NT2/D1 (cell line): Measurements from ENCODE around the gene OR10H3.

Source experiments
- DNase-seq: peaks from one replicate; pipeline ENCODE4 v3.0.0-alpha.2; 2011; ENCODE audit warnings: low read depth, low spot score
- H3K27me3 ChIP-seq: 2 replicates; pipeline ENCODE4 v1.6.0; 2011; ENCODE audit warnings: mild to moderate bottlenecking; ENCODE audit not compliant: insufficient read length, insufficient read depth
- H3K36me3 ChIP-seq: 2 replicates; pipeline ENCODE4 v1.6.1; 2011; ENCODE audit warnings: mild to moderate bottlenecking, low read length, mixed read lengths; ENCODE audit not compliant: insufficient read depth, insufficient read length
- H3K4me1 ChIP-seq: 2 replicates; pipeline ENCODE4 v1.5.1; 2011; ENCODE audit not compliant: insufficient read depth, insufficient read length
- H3K4me3 ChIP-seq: 2 replicates; pipeline ENCODE4 v1.5.1; 2011; ENCODE audit warnings: low read depth; ENCODE audit not compliant: insufficient read length
- H3K9ac ChIP-seq: 2 replicates; pipeline ENCODE4 v1.6.0; 2011; ENCODE audit warnings: low read depth; ENCODE audit not compliant: insufficient read length
- H3K9me3 ChIP-seq: 2 replicates; pipeline ENCODE4 v1.5.1; 2011; ENCODE audit warnings: mild to moderate bottlenecking, low read length; ENCODE audit not compliant: insufficient read depth
- SUZ12 ChIP-seq: IDR thresholded peaks from 2 replicates; pipeline ENCODE4 v1.6.1; 2011; ENCODE audit not compliant: insufficient read length, insufficient read depth; ENCODE audit errors: extremely low read depth
- YY1 ChIP-seq: IDR thresholded peaks from 2 replicates; pipeline ENCODE4 v1.6.1; 2011; ENCODE audit not compliant: insufficient read length, insufficient read depth
- ZNF274 ChIP-seq: IDR thresholded peaks from 2 replicates; pipeline ENCODE4 v1.6.1; 2011; ENCODE audit warnings: mild to moderate bottlenecking, low read depth, low read length

OR10H3 gene

GRCh38 chr19:15721268-15721667 is 16.5 kb upstream of the OR10H3 start:
- TF ChIP-seq YY1 = no peak
- Histone ChIP-seq H3K36me3 (no peaks in the 10 kb centered on the region), H3K4me1 (no peaks in the 10 kb centered on the region), H3K9me3 (no peaks in the 10 kb centered on the region), H3K4me3 (no peak overlapping the region), H3K9ac (no peak overlapping the region), H3K27me3 (peaks cover 26% of the 10 kb centered on the region)
- no peak for DNase-seq

GRCh38 chr19:15722956-15723355 is 14.8 kb upstream of the OR10H3 start:
- Histone ChIP-seq H3K9ac (no peak overlapping the region), H3K9me3 (no peaks in the 10 kb centered on the region), H3K4me1 (no peaks in the 10 kb centered on the region), H3K4me3 (no peak overlapping the region), H3K27me3 (peaks cover 17% of the 10 kb centered on the region), H3K36me3 (no peaks in the 10 kb centered on the region)
- DNase-seq = no peak
- TF ChIP-seq YY1 (no peak), ZNF274 (no peak), SUZ12 (no peak)

GRCh38 chr19:15727724-15728123 is 10.1 kb upstream of the OR10H3 start, which contains the start of gene OR10H2:
Gene OR10H2 (plus strand): TSS chr19:15728024. CDS start chr19:15728044, 20 bp downstream.
- TF ChIP-seq SUZ12 = no peak
- TF ChIP-seq ZNF274 = no peak
- TF ChIP-seq YY1 = no peak
- no peak within 1 kb of the TSS for H3K4me3 ChIP-seq
- no peaks in the 10 kb centered on the region for H3K4me1 ChIP-seq
- peaks cover 8% of the 10 kb centered on the region for H3K9me3 ChIP-seq
- no peaks in the 10 kb centered on the region for H3K36me3 ChIP-seq
- H3K27me3 ChIP-seq = peaks cover 4% of the 10 kb centered on the region
- peak within 1 kb of the TSS; percentile 2 for H3K9ac ChIP-seq
- no peak for DNase-seq

- no peak for DNase-seq
- H3K27me3 ChIP-seq = no peaks in the 10 kb centered on the region
- H3K36me3 ChIP-seq = no peaks in the 10 kb centered on the region
- H3K4me1 ChIP-seq = no peaks in the 10 kb centered on the region
- peaks cover 8% of the 10 kb centered on the region for H3K9me3 ChIP-seq
- no peak overlapping the region for H3K4me3 ChIP-seq
- no peak overlapping the region for H3K9ac ChIP-seq
- no peak for TF ChIP-seq ZNF274
- no peak for TF ChIP-seq SUZ12
- TF ChIP-seq YY1 = no peak
These were observed 7.2 kb upstream of the OR10H3 start for GRCh38 chr19:15730538-15730937.

GRCh38 chr19:15732388-15732787 is 5.4 kb upstream of the OR10H3 start:
- TF ChIP-seq ZNF274 (no peak), SUZ12 (no peak), YY1 (no peak)
- no peaks in the 10 kb centered on the region for H3K27me3 ChIP-seq

GRCh38 chr19:15733895-15734294 is 3.9 kb upstream of the OR10H3 start:
- Histone ChIP-seq H3K9me3 (peaks cover 8% of the 10 kb centered on the region), H3K4me1 (no peaks in the 10 kb centered on the region), H3K36me3 (no peaks in the 10 kb centered on the region), H3K9ac (no peak overlapping the region), H3K4me3 (no peak overlapping the region), H3K27me3 (no peaks in the 10 kb centered on the region)
- DNase-seq = no peak
- TF ChIP-seq YY1 (no peak), ZNF274 (no peak), SUZ12 (no peak)

More at GRCh38 chr19:15732388-15732787, 5.4 kb upstream of the OR10H3 start:
- Histone ChIP-seq H3K4me3 (no peak overlapping the region), H3K9ac (no peak overlapping the region), H3K4me1 (no peaks in the 10 kb centered on the region), H3K36me3 (no peaks in the 10 kb centered on the region), H3K9me3 (peaks cover 8% of the 10 kb centered on the region)
- no peak for DNase-seq

GRCh38 chr19:15740785-15741184 is 3.0 kb downstream of the OR10H3 start:
- Histone ChIP-seq H3K4me3 (no peak overlapping the region), H3K9me3 (peaks cover 19% of the 10 kb centered on the region), H3K36me3 (no peaks in the 10 kb centered on the region), H3K27me3 (no peaks in the 10 kb centered on the region), H3K9ac (no peak overlapping the region), H3K4me1 (no peaks in the 10 kb centered on the region)
- TF ChIP-seq SUZ12 = no peak
- TF ChIP-seq ZNF274 = no peak
- TF ChIP-seq YY1 = no peak
- no peak for DNase-seq

- Histone ChIP-seq H3K9ac (no peak overlapping the region), H3K4me1 (no peaks in the 10 kb centered on the region), H3K4me3 (no peak overlapping the region), H3K36me3 (no peaks in the 10 kb centered on the region), H3K27me3 (peaks cover 24% of the 10 kb centered on the region), H3K9me3 (no peaks in the 10 kb centered on the region)
- TF ChIP-seq ZNF274 (no peak), SUZ12 (no peak), YY1 (no peak)
- no peak for DNase-seq
These were observed 10.5 kb downstream of the OR10H3 start for GRCh38 chr19:15748239-15748638.
